ENCODE results near the gene OXTR.
A peak's percentile ranks its signal among the peaks of the same experiment; 100 is the strongest.

OXTR gene

GRCh38 chr3:8769088-8769822, at the start of gene OXTR:
Gene OXTR (minus strand): TSS chr3:8769613. CDS start chr3:8768187, 1,426 bp downstream.
- peak; percentile 78 for DNase-seq (ENCODE audit: low read depth, low spot score)
- CTCF ChIA-PET = interaction anchor here (0.6 to 4.8 kb wide), 85 partner anchors 9 to 535 kb away, joined by 3 to 100 read pairs (median 5); partner anchors contain the start of gene RAD18
- TF ChIP-seq, protein P1, sequence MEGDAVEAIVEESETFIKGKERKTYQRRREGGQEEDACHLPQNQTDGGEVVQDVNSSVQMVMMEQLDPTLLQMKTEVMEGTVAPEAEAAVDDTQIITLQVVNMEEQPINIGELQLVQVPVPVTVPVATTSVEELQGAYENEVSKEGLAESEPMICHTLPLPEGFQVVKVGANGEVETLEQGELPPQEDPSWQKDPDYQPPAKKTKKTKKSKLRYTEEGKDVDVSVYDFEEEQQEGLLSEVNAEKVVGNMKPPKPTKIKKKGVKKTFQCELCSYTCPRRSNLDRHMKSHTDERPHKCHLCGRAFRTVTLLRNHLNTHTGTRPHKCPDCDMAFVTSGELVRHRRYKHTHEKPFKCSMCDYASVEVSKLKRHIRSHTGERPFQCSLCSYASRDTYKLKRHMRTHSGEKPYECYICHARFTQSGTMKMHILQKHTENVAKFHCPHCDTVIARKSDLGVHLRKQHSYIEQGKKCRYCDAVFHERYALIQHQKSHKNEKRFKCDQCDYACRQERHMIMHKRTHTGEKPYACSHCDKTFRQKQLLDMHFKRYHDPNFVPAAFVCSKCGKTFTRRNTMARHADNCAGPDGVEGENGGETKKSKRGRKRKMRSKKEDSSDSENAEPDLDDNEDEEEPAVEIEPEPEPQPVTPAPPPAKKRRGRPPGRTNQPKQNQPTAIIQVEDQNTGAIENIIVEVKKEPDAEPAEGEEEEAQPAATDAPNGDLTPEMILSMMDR (IDR thresholded peaks at IDR 0.05; ENCODE audit: insufficient read depth, low read length, missing control alignments) = peak; percentile 100
- H3K4me3 ChIP-seq (ENCODE audit: low read depth, low read length) = peak within 1 kb of the TSS; percentile 78
- POLR2A ChIA-PET = interaction anchor here (0.5 to 1.9 kb wide), 15 partner anchors 10 to 223 kb away, joined by 3 to 20 read pairs (median 4); no protein-coding TSS in a partner anchor

DNA sequence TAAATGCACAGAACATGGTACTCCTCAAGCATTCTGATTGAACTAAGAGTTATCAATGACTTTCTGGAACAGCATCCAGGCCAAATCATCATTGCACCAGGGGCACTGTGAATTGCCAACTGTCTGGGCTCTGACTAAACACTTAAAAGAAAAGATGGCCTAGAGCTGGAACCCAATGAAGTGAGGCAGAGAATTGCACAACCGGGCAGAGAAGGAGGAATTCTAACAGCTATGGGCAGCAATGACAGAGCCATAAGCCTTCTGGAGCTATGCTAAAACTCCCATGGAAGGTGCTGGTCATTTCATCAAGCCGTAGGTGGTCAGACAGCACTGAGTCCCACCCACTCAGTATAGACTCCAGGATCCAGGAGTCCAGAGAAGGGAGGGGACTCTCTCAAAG, 48.1 kb upstream of the OXTR start:
- ChIA-PET CTCF (interaction anchor here (1.8 kb wide), 1 partner anchor 18 kb away, joined by 4 read pairs; no protein-coding TSS in a partner anchor), POLR2A (no interaction called here)
- H3K4me3 ChIP-seq (ENCODE audit: low read depth, low read length) = no peak overlapping the region
- TF ChIP-seq, protein P1 (IDR thresholded peaks at IDR 0.05; ENCODE audit: insufficient read depth, low read length, missing control alignments) = no peak
- DNase-seq (ENCODE audit: low read depth, low spot score) = no peak

GRCh38 chr3:8816106-8816505, 46.7 kb upstream of the OXTR start:
- no peak overlapping the region for H3K4me3 ChIP-seq (ENCODE audit: low read depth, low read length)
- POLR2A ChIA-PET = no interaction called here
- CTCF ChIA-PET = interaction anchor here (1.0 to 1.8 kb wide), 3 partner anchors 17 to 47 kb away, joined by 3 to 4 read pairs (median 4); partner anchors contain the start of gene OXTR
- no peak for DNase-seq (ENCODE audit: low read depth, low spot score)
- TF ChIP-seq, protein P1 (IDR thresholded peaks at IDR 0.05; ENCODE audit: insufficient read depth, low read length, missing control alignments) = no peak

- no peak for DNase-seq (ENCODE audit: low read depth, low spot score)
- CTCF ChIA-PET = interaction anchor here (1.7 kb wide), 1 partner anchor 44 kb away, joined by 4 read pairs; the partner anchor contains the start of gene OXTR
- TF ChIP-seq, protein P1 (IDR thresholded peaks at IDR 0.05; ENCODE audit: insufficient read depth, low read length, missing control alignments) = no peak
- no peak overlapping the region for H3K4me3 ChIP-seq (ENCODE audit: low read depth, low read length)
- POLR2A ChIA-PET = no interaction called here
Observed at GRCh38 chr3:8813411-8813810, 44.0 kb upstream of the OXTR start.

GRCh38 chr3:8810561-8810960, 41.1 kb upstream of the OXTR start:
- no peak for DNase-seq (ENCODE audit: low read depth, low spot score)
- TF ChIP-seq, protein P1 (IDR thresholded peaks at IDR 0.05; ENCODE audit: insufficient read depth, low read length, missing control alignments) = no peak
- ChIA-PET CTCF (interaction anchor here (1.1 kb wide), 1 partner anchor 26 kb away, joined by 3 read pairs; no protein-coding TSS in a partner anchor), POLR2A (no interaction called here)
- H3K4me3 ChIP-seq (ENCODE audit: low read depth, low read length) = no peak overlapping the region

DNA sequence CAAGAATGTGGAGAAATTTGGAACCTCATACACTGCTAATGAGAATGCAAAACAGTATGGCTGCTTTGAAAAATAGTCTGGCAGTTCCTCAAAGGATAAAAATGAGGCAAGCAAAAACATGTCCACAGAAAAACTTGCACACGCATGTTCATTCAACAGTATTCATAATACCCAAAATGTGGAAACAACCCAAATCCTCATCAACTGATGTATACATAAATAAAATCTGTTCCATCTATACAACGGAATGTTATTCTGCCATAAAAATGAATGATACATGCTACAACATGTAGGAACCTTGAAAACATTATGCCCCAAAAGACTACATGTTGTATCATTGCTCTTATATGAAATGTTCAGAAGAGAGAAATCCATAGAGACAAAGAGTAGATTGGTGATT, 36.4 kb upstream of the OXTR start:
- CTCF ChIA-PET = no interaction called here
- POLR2A ChIA-PET = no interaction called here
- no peak overlapping the region for H3K4me3 ChIP-seq (ENCODE audit: low read depth, low read length)

More for the DNA sequence above, 36.4 kb upstream of the OXTR start:
- DNase-seq (ENCODE audit: low read depth, low spot score) = no peak
- TF ChIP-seq, protein P1 (IDR thresholded peaks at IDR 0.05; ENCODE audit: insufficient read depth, low read length, missing control alignments) = no peak

Data from AG04449 (cell line).